EH (cell line): ENCODE data around the gene PDE4C.
"Not testable (repeated sequence)": the region's sequence is repeated elsewhere in the genome, so short reads cannot be mapped to it uniquely, and the experiment has no call there.

Source experiments
- DNase-seq: peaks from one replicate; pipeline ENCODE4 v3.0.0-alpha.2; 2015; ENCODE audit warnings: low read depth

PDE4C gene

DNA sequence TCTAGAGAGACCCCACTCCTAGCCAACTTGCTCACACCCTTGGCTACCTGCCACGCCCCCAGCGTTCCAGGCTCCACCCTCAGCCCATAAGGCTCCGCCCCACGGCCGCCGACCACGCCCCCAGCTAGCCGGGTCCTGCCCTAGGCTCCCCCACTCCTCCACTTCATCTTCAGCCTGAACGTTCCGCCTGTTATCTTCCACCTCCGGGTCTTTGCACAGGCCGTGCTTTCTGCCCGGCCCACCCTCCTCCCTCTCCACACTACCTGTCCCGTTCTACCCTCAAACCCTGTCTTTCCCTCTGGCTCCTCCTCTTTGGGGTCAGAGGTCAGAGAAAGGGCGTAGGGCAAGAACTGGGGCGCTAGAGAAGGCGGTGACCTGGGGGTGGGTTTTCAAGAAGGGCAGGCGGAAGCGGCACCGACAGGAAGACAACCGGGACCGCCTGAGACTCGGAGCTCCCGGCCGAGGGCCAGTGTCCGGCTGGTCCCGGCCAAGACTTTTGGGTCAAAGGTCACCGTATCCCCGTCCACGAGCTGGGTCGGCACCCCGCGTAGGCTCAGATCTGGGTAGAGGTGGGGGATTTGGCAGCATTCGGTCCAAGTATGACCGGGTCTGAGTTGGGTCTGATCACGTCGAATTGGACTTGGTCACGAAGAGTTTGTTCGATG lies 2.2 kb downstream of the PDE4C start:
- no peak for DNase-seq

DNA sequence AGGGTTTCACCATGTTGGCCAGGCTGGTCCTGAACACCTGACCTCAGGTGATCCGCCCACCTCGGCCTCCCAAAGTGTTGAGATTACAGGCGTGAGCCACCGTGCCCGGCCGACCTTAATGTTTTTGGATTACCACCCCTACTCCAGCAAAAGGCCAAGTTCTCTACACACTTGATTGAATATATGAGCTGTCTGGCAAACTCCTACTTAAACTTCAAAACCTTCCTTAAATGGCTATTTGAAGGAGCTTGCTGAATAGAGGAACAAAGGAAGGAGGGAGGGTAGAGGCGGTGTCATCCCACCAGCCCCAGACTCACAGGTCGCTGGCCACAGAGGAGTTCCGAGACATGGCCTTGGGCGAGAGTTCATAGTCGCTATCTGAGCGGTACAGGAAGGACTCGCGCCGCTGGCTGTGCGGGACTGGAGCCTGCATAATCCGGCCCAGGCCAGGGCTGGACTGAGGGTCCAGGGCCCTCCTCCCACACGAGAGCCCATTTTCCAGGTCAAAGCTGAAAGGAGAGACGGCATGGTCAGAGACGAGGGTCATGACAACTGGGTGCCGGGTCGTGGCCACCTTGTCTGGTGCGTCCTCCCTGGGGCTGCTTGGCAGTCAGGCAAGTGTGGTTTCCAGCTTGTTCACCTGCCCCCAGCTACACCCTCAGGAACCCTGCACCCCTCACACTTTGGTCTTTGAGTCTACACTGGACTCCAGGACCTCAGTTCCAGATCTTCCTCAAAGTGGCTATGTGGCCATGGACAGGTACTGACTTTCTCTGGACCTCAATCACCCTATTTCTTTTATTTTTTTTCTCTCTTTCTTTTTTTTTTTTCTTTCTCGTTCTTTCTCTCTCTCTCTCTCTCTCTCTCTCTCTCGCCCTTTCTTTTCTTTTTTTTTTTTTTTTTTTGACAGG lies 4.2 kb downstream of the PDE4C start:
- DNase-seq = no peak

GRCh38 chr19:18220632-18221275 lies 5.5 kb downstream of the PDE4C start:
- no peak for DNase-seq

DNA sequence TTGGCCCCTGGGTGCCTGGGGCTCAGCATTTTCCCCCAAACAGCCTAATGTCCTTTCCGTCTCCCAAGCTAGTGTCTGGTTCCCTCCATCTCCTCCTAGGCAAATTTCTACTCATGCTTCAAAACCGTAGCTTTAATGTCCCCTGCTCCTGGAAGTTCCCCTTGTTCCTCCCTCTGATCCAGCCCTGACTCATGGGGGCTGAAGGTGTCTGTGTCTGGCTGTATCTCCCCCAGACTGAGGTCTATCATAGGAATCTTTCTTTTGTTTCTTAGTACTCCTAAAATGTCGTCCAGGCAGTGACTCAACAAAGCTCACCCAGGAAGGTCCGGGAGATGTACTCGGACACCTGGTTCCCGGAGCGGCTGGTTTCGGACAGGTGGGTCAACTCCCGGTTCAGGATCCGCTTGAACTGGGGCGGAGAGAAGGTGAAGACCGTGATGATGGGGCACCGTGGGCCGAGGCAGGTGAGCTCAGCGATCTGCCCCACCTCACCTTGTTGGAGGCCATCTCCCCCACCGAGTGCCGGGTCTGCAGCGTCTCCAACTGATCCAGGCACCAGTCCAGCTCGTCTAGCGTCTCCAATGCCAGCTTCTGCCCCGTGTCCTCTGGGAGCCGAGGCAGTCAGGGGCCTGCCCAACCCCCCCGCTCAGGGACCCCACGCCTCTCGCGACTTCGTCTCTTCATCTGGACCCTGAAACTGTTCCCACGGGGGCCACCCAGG lies 6.2 kb downstream of the PDE4C start:
- no peak for DNase-seq

GRCh38 chr19:18218600-18218999 lies 7.6 kb downstream of the PDE4C start:
- no peak for DNase-seq

DNA sequence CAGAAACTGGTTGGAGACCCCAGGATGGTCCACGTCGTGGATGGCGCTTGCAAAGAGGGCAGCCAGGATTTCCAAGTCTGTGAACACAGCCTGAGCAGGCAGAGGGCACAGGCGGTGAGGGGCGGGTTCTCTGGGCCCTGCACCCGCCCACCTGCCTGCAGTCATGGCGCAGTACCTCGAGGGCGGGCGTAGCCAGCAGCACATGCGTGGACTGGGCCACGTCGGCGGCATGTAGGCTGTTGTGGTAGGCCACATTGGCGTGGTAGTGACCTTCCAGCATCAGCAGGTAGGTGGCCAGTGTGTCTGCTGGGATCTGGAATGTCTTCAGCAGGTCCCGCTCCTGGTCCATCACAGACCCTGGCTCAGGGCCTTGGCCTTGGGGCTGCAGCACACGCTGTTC lies 8.1 kb downstream of the PDE4C start:
- no peak for DNase-seq

DNA sequence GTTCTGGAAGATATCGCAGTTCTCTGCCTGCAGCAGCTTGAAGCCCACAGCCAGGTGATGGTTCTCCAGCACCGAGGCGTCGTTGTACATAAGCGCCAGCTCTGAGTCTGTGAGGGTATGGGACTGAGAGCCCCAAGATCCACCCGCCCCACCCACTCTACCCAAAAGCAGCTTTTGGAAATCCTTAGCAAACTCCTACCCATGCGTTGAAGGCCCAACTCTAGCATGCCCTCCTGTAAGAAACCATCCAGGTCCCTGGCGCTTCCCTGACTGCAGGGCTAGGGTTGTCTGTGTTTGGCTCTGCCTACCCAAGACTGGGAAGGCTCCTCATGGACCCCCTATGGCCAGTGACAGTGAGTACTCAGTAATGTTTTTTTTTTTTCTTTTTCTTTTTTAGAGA lies 9.4 kb downstream of the PDE4C start:
- DNase-seq = no peak

DNA sequence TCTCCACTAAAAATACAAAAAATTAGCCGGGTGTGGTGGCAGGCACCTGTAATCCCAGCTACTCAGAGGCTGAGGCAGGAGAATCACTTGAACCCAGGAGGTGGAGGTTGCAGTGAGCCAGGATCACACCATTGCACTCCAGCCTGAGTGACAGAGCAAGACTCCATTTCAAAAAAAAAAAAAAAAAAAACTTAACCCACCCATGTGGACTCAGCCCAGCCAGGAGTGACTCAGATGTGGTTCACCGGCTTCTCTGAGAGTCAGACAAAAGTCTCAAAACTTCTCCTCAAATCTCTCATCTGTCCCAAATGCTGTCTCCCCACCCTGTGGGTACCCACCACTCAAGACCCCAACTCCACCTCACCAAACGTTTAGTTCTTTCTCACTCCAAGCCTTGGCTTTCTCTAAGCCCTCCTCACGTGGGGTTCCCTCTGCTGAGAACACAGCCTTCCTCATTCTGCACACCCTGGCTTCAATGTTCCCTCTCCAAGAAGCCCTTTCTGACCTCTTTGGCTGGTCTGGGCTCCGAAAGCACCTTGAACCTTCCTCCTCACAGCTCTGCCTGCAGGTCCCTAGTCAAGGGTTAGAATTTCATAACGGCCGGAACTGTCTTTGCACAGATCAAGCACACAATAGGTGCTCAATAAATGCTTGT lies 11.3 kb downstream of the PDE4C start:
- DNase-seq = peak; percentile 57

DNA sequence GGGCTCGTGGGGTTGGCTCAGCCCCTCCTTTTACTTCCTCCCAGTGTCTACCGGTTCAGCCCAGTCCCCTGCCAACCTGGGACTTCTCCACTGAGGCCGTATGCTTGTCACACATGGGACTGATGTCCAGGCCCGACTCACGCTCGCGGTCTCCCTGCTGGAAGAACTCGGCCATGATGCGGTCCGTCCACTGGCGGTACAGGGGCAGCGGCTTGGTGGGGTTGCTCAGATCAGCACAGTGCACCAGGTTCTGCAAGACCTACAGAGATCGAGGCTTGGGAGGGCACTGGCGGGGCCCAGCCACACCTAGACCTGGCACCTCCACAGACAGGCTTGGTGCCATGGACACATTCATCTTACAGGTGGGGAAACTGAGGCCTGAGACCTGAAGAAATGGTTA lies 14.6 kb downstream of the PDE4C start:
- no peak for DNase-seq

DNA sequence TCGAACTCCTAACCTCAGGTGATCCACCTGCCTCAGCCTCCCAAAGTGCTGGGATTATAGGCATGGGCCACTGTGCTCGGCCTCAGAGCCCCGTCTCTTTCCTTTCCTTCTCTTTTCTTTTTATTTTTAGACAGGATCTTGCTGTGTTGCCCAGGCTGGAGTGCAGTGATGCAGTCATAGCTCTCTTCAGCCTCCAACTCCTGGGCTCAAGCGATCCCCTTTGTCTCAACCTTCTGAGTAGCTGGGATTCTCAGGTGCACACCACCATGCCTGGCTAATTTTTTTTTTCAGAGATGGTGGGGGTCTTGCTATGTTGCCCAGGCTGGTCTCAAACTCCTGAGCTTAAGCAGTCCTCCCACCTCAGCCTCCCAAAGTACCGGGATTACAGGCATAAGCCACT lies 16.3 kb downstream of the PDE4C start:
- not testable (repeated sequence) for DNase-seq

DNA sequence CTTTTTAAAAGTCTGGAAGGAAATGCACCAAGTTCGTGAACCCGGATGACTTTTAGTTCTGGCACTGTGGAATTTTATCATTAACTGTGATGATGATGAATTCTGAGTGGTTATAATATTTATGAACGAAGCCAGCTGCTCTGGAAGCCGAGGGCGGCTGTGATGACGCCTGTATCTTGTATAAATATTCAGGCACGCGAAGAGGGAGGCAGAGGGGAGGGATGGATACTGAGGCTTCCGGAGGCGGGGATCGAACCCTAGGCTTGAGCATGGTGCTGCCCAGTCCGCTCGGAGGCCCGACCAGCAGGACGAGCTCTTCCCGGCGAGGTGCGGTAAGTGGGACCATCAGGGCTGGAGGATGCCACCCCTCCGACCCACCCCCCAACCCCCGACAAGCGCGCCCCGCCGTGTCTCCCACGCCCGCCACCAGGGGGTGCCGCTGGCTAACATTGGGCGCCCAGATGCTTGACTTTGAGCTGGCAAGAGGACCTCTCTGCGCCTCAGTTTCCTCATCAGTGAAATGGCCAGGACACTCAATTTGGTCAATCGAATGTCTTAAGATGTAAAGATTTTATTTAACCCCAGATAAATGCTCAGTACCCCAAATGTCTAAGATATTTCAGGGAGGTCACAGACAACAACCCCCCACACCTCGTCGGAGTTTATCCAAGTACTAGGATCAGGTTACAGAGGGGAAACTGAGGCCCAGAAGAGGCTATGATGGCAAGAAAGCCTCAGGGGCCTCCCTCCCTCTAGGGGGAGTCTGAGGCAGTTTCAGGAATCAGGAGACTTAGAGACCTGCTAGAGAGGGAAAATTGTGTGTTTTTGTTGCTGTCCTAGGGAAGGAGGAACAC lies 17.9 kb downstream of the PDE4C start:
- DNase-seq = peak; percentile 91

GRCh38 chr19:18206018-18206417 lies 20.2 kb downstream of the PDE4C start:
- DNase-seq = no peak

DNA sequence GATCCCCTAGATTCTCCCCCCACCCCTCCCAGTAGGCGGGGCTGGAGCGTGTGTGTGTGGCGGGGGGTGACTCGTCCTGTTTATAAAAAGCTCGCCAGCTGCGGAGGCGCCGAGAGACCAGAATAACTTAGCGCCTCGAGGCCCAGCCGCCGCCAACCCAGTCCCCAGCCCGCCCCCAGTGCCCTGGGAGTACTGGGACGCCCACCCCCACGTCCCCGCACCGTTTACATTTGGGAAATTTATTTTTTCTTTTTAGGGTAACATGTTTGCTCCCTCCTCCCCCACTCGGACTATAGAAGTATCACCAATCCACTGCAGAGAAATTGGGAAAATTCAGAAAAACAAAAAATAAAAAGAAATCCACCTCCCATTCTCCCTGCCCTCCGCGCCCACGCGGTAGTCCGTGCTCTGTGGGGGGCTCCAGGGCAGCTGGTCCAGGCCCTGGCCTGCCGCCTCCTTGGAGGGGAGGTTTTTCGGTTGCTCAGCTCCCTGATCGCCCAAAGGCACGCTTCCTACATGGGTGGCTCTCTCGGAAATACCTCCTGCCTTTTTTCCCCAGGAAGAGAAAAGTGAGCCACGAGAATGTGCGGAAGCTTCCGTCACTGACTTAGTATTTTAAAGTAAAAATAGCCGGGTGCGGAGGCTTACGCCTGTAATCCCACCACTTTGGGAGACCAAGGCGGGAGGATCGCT lies 20.9 kb downstream of the PDE4C start:
- DNase-seq = peak; percentile 81

DNA sequence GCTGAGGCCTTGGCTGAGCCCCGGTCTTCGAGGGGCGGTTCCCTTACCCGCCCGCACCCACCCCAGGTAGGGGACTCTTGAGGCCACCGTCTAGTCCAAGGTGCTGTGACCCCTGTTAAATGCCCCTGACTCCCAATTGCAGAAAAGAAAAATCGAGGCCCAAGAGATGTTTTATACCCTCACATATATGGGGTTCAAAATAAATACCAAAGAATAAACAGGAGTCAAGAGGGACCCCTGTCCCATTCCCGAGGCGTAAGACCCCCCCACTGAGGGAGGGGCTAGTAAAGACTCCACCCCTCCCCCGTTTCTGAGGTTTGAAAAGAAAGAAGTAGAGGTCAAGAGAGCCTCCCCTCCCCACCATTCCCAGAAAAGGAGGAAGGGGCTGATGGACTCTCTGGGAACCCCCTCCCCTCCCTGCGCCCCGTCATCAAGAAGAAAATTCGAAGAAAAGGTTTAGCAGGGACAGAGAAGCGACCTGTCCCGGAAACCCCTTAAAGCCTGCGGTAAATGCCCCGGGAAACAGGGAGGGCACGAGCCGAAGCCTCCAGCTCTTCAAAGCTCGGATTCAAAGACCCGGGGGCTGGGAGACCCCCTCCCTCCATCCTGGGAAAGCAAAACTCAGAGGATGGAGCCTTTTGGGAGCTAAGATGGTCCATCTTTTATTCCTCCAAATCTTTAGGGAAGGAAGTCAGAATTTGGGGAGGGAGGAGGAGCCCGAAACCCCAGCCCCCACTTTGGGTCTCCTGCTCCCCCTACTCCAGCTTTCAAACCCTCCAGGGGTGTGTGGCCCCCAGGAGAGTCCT lies 21.6 kb downstream of the PDE4C start:
- DNase-seq = no peak

GRCh38 chr19:18203863-18204393 lies 22.3 kb downstream of the PDE4C start, which contains the start of gene RAB3A:
TSS of gene RAB3A (minus strand) at chr19:18204042. CDS start at chr19:18202740, 1,302 bp downstream.
- peak; percentile 100 for DNase-seq

GRCh38 chr19:18203408-18203862 lies 22.8 kb downstream of the PDE4C start:
- no peak for DNase-seq

GRCh38 chr19:18202778-18203407 lies 23.3 kb downstream of the PDE4C start:
- peak; percentile 26 for DNase-seq

- DNase-seq = no peak
These were observed 23.9 kb downstream of the PDE4C start for GRCh38 chr19:18202397-18202777.
